Measurements from ENCODE around the gene ATP8B1. TPM values are rescaled to one million over a fixed set of nuclear protein-coding genes. Genes with fewer than 3 reads are reported as not detected.

Gene ATP8B1
- total and polyA plus RNA-seq, 2 of the 8 experiments (the other 6 are each of a cell fraction or from before 2014, with no cell fraction given) = 1.1 to 4.6 TPM

- H3K4ac ChIP-seq (replicated peaks; ENCODE audit: insufficient read length, low read depth, low read length) = no peak overlapping the region
- H3K27ac ChIP-seq (ENCODE audit: low read depth, low read length) = no peak overlapping the region
- H4K91ac ChIP-seq (replicated peaks; ENCODE audit: insufficient read length, low read length) = no peak overlapping the region
- no peak overlapping the region for H3K4me3 ChIP-seq (ENCODE audit: extremely low read depth in 1 of 4, insufficient read depth in 2 of 4, low read depth in 3 of 4, low read length in 4 of 4)
- no peaks in the 10 kb centered on the region for H3K9me3 ChIP-seq (ENCODE audit: insufficient read depth in 2 of 2, low read depth in 1 of 2, low read length in 1 of 2)
- no peak overlapping the region for H2BK20ac ChIP-seq (ENCODE audit: low read length)
- H2AFZ ChIP-seq (ENCODE audit: low read length) = no peak overlapping the region
- no peak overlapping the region for H2BK5ac ChIP-seq (ENCODE audit: low read depth, low read length)
- 76% methylated on average over 3 of the region's 3 CpGs; no CpG with 5 or more reads in 1 of the 2 experiments for WGBS, 2 experiments (ENCODE audit: extremely low coverage in 1 of 2, insufficient coverage in 1 of 2, insufficient read length in 1 of 2, insufficient replicate concordance in 2 of 2, low coverage in 1 of 2, low lambda C conversion rate in 2 of 2, missing lambda C conversion rate in 1 of 2)
- H4K5ac ChIP-seq (ENCODE audit: insufficient read length, low read depth, low read length) = no peak overlapping the region
- no peaks in the 10 kb centered on the region for H3K23me2 ChIP-seq (ENCODE audit: low read depth, low read length)
- H3K36me3 ChIP-seq (ENCODE audit: control insufficient read depth in 2 of 4, insufficient read depth in 4 of 4, low read length in 3 of 4) = no peaks in the 10 kb centered on the region
- H3K4me1 ChIP-seq (replicated peaks in 1 of 4; ENCODE audit: control insufficient read depth in 3 of 4, insufficient read depth in 4 of 4, low read length in 3 of 4) = no peaks in the 10 kb centered on the region
- no peaks in the 10 kb centered on the region for H4K20me1 ChIP-seq (replicated peaks in 1 of 2; ENCODE audit: control insufficient read depth in 1 of 2, insufficient read depth in 2 of 2, low read length in 2 of 2)
- no peak overlapping the region for H3K9ac ChIP-seq (replicated peaks in 1 of 4; ENCODE audit: extremely low read depth in 1 of 4, low read depth in 3 of 4, low read length in 3 of 4)
- H3K56ac ChIP-seq (replicated peaks; ENCODE audit: insufficient read length, low read depth, low read length) = no peak overlapping the region
- DNase-seq (ENCODE audit: low read depth in 1 of 2, low spot score in 2 of 2) = no peak
- H3K4me2 ChIP-seq (ENCODE audit: insufficient read depth in 1 of 2, low read depth in 2 of 2, low read length in 2 of 2) = no peak overlapping the region
- no peaks in the 10 kb centered on the region for H3K79me1 ChIP-seq (ENCODE audit: low read depth, low read length)
- no peak overlapping the region for H3K14ac ChIP-seq (ENCODE audit: insufficient read length)
- H2AK5ac ChIP-seq (ENCODE audit: low read depth, low read length) = no peak overlapping the region
- no peak overlapping the region for H4K8ac ChIP-seq (ENCODE audit: extremely low read depth, insufficient read depth, low read length)
- CTCF ChIA-PET (ENCODE audit: partially characterized antibody) = interaction anchor here (0.9 to 2.5 kb wide), 4 partner anchors 10 to 102 kb away, joined by 3 to 13 read pairs (median 4); no protein-coding TSS in a partner anchor
- H2BK12ac ChIP-seq (ENCODE audit: low read depth, low read length) = no peak overlapping the region
- H3K27me3 ChIP-seq (replicated peaks in 1 of 4; ENCODE audit: control insufficient read depth in 3 of 4, extremely low read depth in 1 of 4, insufficient read depth in 3 of 4, low read length in 3 of 4) = no peaks in the 10 kb centered on the region
- no peak overlapping the region for H2BK120ac ChIP-seq (replicated peaks; ENCODE audit: low read depth, low read length)
- no peak for TF ChIP-seq MAX (IDR thresholded peaks at IDR 0.05)
- TF ChIP-seq TAF7 (optimal IDR thresholded peaks at IDR 0.05; ENCODE audit: borderline replicate concordance, low read depth, low read length) = no peak
- TF ChIP-seq POLR2A (IDR thresholded peaks at IDR 0.05; ENCODE audit: control extremely low read depth in 1 of 2, low read depth in 2 of 2, low read length in 2 of 2) = no peak
- no peak for TF ChIP-seq TAF1 (IDR thresholded peaks at IDR 0.05; ENCODE audit: low read depth, low read length)
- TF ChIP-seq SP1 (IDR thresholded peaks at IDR 0.05; ENCODE audit: low read depth, low read length) = no peak
- TF ChIP-seq SIX5 (IDR thresholded peaks at IDR 0.05; ENCODE audit: low read depth, low read length) = no peak
- TF ChIP-seq CEBPB (IDR thresholded peaks at IDR 0.05; ENCODE audit: low read depth, low read length) = no peak
- no peak for TF ChIP-seq RFX5 (IDR thresholded peaks at IDR 0.05; ENCODE audit: borderline replicate concordance, low read depth, low read length)
- no peak for TF ChIP-seq TBP (IDR thresholded peaks at IDR 0.05; ENCODE audit: low read depth, low read length)
- no peak for TF ChIP-seq NRF1 (IDR thresholded peaks at IDR 0.05; ENCODE audit: low read depth, low read length)
- no peak for TF ChIP-seq NANOG (IDR thresholded peaks at IDR 0.05; ENCODE audit: insufficient read depth, low read depth, low read length, poor library complexity, severe bottlenecking)
- TF ChIP-seq YY1 (IDR thresholded peaks at IDR 0.05; ENCODE audit: low read depth, low read length) = no peak
- FAIRE-seq = no peak
- no peak overlapping the region for H3K18ac ChIP-seq (ENCODE audit: extremely low read depth, low read length)
- H3K23ac ChIP-seq (ENCODE audit: insufficient read length) = no peak overlapping the region
- no peaks in the 10 kb centered on the region for H3K79me2 ChIP-seq (ENCODE audit: control insufficient read depth in 1 of 2, insufficient read depth in 2 of 2, low read length in 2 of 2)
- POLR2A ChIA-PET (ENCODE audit: partially characterized antibody) = no interaction called here
- no peak overlapping the region for H2BK15ac ChIP-seq (ENCODE audit: low read length)
These were observed 46.9 kb upstream of the ATP8B1 start for GRCh38 chr18:57850063-57850462.

Data from H1 (cell line).